GM13977 (cell line): ENCODE results near the gene ASMTL.

Source experiments
- DNase-seq: peaks from one replicate; pipeline ENCODE4 v3.0.0; 2012; ENCODE audit warnings: low spot score
- CTCF ChIP-seq: IDR thresholded peaks from 2 replicates; pipeline ENCODE4 v1.5.1; 2012; ENCODE audit warnings: mild to moderate bottlenecking, control low read depth; ENCODE audit not compliant: insufficient read depth; ENCODE audit errors: extremely low read depth, missing control alignments
- in situ Hi-C: fragments of 300-500 bp; cut with MboI; formaldehyde crosslinking; loops from one replicate; pipeline ENCODE4 v1.12.0; 2022; ENCODE audit warnings: low sequenced_read_pairs, low pct_unique_long_range_greater_than_20kb, mixed read lengths, inconsistent platforms; ENCODE audit not compliant: unreplicated experiment

Gene ASMTL

GRCh38 chrX:1481636-1482529 lies 29.2 kb upstream of the ASMTL start:
- peak; percentile 72 for DNase-seq

GRCh38 chrX:1480082-1480785 lies 27.5 kb upstream of the ASMTL start:
- in situ Hi-C loops, result no loop called here
- TF ChIP-seq CTCF, result no peak
- DNase-seq, result no peak

More at GRCh38 chrX:1481636-1482529, 29.2 kb upstream of the ASMTL start:
- in situ Hi-C loops, result no loop called here
- peak; percentile 10 for TF ChIP-seq CTCF

GRCh38 chrX:1477801-1478458 lies 25.2 kb upstream of the ASMTL start:
- in situ Hi-C loops, result no loop called here
- TF ChIP-seq CTCF, result no peak
- DNase-seq, result no peak

- in situ Hi-C loops, result no loop called here
- no peak for TF ChIP-seq CTCF
- DNase-seq, result no peak
Observed at GRCh38 chrX:1477229-1477628, 24.5 kb upstream of the ASMTL start.

GRCh38 chrX:1476682-1477081 lies 24.0 kb upstream of the ASMTL start:
- TF ChIP-seq CTCF, result no peak
- DNase-seq, result no peak
- in situ Hi-C loops, result no loop called here

GRCh38 chrX:1475881-1476280 lies 23.2 kb upstream of the ASMTL start:
- in situ Hi-C loops, result no loop called here
- no peak for DNase-seq

More at GRCh38 chrX:1475881-1476280, 23.2 kb upstream of the ASMTL start:
- no peak for TF ChIP-seq CTCF
